ENCODE measurements around the gene C7orf33. TPM values are rescaled to one million over a fixed set of nuclear protein-coding genes. Genes with fewer than 3 reads are reported as not detected.
"Not testable (repeated sequence)": the region's sequence is repeated elsewhere in the genome, so short reads cannot be mapped to it uniquely, and the experiment has no call there.

Gene C7orf33
- total RNA-seq, 1 donor from 2014 or later = not detected

GRCh38 chr7:148558914-148559313 lies 31.7 kb upstream of the C7orf33 start:
- TF ChIP-seq CTCF (IDR thresholded peaks at IDR 0.05; ENCODE audit: unreplicated experiment) = no peak
- Mint-ChIP-seq H3K4me1 (ENCODE audit: unreplicated experiment) (no peaks in the 10 kb centered on the region), H3K9me3 (ENCODE audit: unreplicated experiment) (no peaks in the 10 kb centered on the region), H3K27ac (ENCODE audit: unreplicated experiment) (no peak overlapping the region), H3K36me3 (ENCODE audit: low read depth, unreplicated experiment) (no peaks in the 10 kb centered on the region), H3K4me3 (ENCODE audit: unreplicated experiment) (no peak overlapping the region), H3K27me3 (ENCODE audit: unreplicated experiment) (no peaks in the 10 kb centered on the region)
- DNase-seq (ENCODE audit: low spot score) = no peak

GRCh38 chr7:148561099-148561498 lies 29.5 kb upstream of the C7orf33 start:
- H3K36me3 Mint-ChIP-seq (ENCODE audit: low read depth, unreplicated experiment) = no peaks in the 10 kb centered on the region
- H3K4me1 Mint-ChIP-seq (ENCODE audit: unreplicated experiment) = no peaks in the 10 kb centered on the region
- H3K4me3 Mint-ChIP-seq (ENCODE audit: unreplicated experiment) = no peak overlapping the region
- H3K27me3 Mint-ChIP-seq (ENCODE audit: unreplicated experiment) = no peaks in the 10 kb centered on the region
- no peaks in the 10 kb centered on the region for H3K9me3 Mint-ChIP-seq (ENCODE audit: unreplicated experiment)
- H3K27ac Mint-ChIP-seq (ENCODE audit: unreplicated experiment) = no peak overlapping the region
- TF ChIP-seq CTCF (IDR thresholded peaks at IDR 0.05; ENCODE audit: unreplicated experiment) = no peak
- no peak for DNase-seq (ENCODE audit: low spot score)

- Mint-ChIP-seq H3K36me3 (ENCODE audit: low read depth, unreplicated experiment) (no peaks in the 10 kb centered on the region), H3K27ac (ENCODE audit: unreplicated experiment) (no peak overlapping the region), H3K9me3 (ENCODE audit: unreplicated experiment) (no peaks in the 10 kb centered on the region), H3K27me3 (ENCODE audit: unreplicated experiment) (no peaks in the 10 kb centered on the region), H3K4me1 (ENCODE audit: unreplicated experiment) (no peaks in the 10 kb centered on the region), H3K4me3 (ENCODE audit: unreplicated experiment) (no peak overlapping the region)
- TF ChIP-seq CTCF (IDR thresholded peaks at IDR 0.05; ENCODE audit: unreplicated experiment) = no peak
- no peak for DNase-seq (ENCODE audit: low spot score)
These were observed 26.8 kb upstream of the C7orf33 start for GRCh38 chr7:148563583-148564274.

GRCh38 chr7:148564275-148564951 lies 26.2 kb upstream of the C7orf33 start:
- not testable (repeated sequence) for H3K4me1 Mint-ChIP-seq (ENCODE audit: unreplicated experiment); DNase-seq (ENCODE audit: low spot score); H3K27ac Mint-ChIP-seq (ENCODE audit: unreplicated experiment); H3K36me3 Mint-ChIP-seq (ENCODE audit: low read depth, unreplicated experiment); H3K4me3 Mint-ChIP-seq (ENCODE audit: unreplicated experiment); H3K9me3 Mint-ChIP-seq (ENCODE audit: unreplicated experiment); H3K27me3 Mint-ChIP-seq (ENCODE audit: unreplicated experiment)

- TF ChIP-seq CTCF (IDR thresholded peaks at IDR 0.05; ENCODE audit: unreplicated experiment) = no peak
- no peaks in the 10 kb centered on the region for H3K36me3 Mint-ChIP-seq (ENCODE audit: low read depth, unreplicated experiment)
- H3K9me3 Mint-ChIP-seq (ENCODE audit: unreplicated experiment) = no peaks in the 10 kb centered on the region
- no peak overlapping the region for H3K27ac Mint-ChIP-seq (ENCODE audit: unreplicated experiment)
- H3K4me3 Mint-ChIP-seq (ENCODE audit: unreplicated experiment) = no peak overlapping the region
- no peaks in the 10 kb centered on the region for H3K27me3 Mint-ChIP-seq (ENCODE audit: unreplicated experiment)
- no peaks in the 10 kb centered on the region for H3K4me1 Mint-ChIP-seq (ENCODE audit: unreplicated experiment)
- no peak for DNase-seq (ENCODE audit: low spot score)
These were observed 23.8 kb upstream of the C7orf33 start for GRCh38 chr7:148566736-148567135.
